GM13976 (cell line): ENCODE measurements around the gene SLCO1C1.

Source experiments
- DNase-seq: peaks from one replicate; pipeline ENCODE4 v3.0.0; 2012; ENCODE audit warnings: low spot score
- CTCF ChIP-seq: IDR thresholded peaks from 2 replicates; pipeline ENCODE4 v1.5.1; 2012; ENCODE audit warnings: borderline replicate concordance, mild to moderate bottlenecking; ENCODE audit not compliant: insufficient read depth; ENCODE audit errors: extremely low read depth, missing control alignments, control extremely low read depth
- in situ Hi-C: fragments of 300-500 bp; cut with MboI; formaldehyde crosslinking; loops from one replicate; pipeline ENCODE4 v1.12.0; 2022; ENCODE audit warnings: low sequenced_read_pairs, mixed read lengths, inconsistent platforms; ENCODE audit not compliant: unreplicated experiment

Gene SLCO1C1

GRCh38 chr12:20792971-20793370 lies 97.8 kb downstream of the SLCO1C1 start:
- no peak for TF ChIP-seq CTCF
- in situ Hi-C loops, result no loop called here
- no peak for DNase-seq

- no peak for DNase-seq
- no peak for TF ChIP-seq CTCF
- in situ Hi-C loops, result no loop called here
Observed at GRCh38 chr12:20798554-20798953, 103.4 kb downstream of the SLCO1C1 start.

- in situ Hi-C loops, result no loop called here
- no peak for DNase-seq
- no peak for TF ChIP-seq CTCF
Observed at GRCh38 chr12:20800160-20800559, 105.0 kb downstream of the SLCO1C1 start.

- TF ChIP-seq CTCF, result no peak
- in situ Hi-C loops, result no loop called here
- DNase-seq, result no peak
Observed at GRCh38 chr12:20801035-20801434, 105.9 kb downstream of the SLCO1C1 start.
